ENCODE measurements around the gene ZFY. TPM values are rescaled to one million over a fixed set of nuclear protein-coding genes. Genes with fewer than 3 reads are reported as not detected.

The ZFY gene
- total and polyA plus RNA-seq, 10 of the 15 experiments (the other 5 are each of a cell fraction or from before 2014, with no cell fraction given): not detected

DNA sequence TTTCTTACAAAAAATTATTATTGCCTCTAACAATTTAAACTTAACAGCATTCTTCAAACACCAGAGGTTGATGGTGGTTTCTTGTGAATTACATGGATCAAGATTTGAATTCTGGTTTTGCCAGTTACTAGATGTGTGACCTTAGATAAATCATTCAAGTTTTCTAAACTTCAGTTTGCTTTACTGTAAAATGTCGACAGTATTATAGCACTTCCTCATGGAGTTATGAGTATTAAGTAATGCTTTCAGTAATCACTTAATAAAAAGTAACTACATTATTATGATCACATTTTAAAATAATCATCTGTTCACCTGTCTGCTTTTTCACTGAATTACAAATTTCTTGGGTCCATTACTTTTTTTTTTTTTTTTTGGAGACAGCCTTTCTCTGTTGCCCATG is 37.5 kb downstream of the ZFY start:
- Histone ChIP-seq H3K4me1 (ENCODE audit: control insufficient read depth, insufficient read depth, low read length) (no peaks in the 10 kb centered on the region), H2AFZ (ENCODE audit: control insufficient read depth, low read depth, low read length) (no peak overlapping the region), H3K9ac (ENCODE audit: control insufficient read depth, insufficient read depth, low read length) (no peak overlapping the region), H3K4me2 (ENCODE audit: control insufficient read depth, insufficient read depth) (no peak overlapping the region), H3K27ac (ENCODE audit: control insufficient read depth, insufficient read depth) (no peak overlapping the region), H3K79me2 (ENCODE audit: control insufficient read depth, insufficient read depth, low read length) (no peaks in the 10 kb centered on the region), H3K36me3 (ENCODE audit: control insufficient read depth in 2 of 2, insufficient read depth in 2 of 2, low read length in 1 of 2) (no peaks in the 10 kb centered on the region), H3K27me3 (replicated peaks in 1 of 2; ENCODE audit: control insufficient read depth in 2 of 2, insufficient read depth in 2 of 2, low read length in 1 of 2) (no peaks in the 10 kb centered on the region), H3K9me3 (replicated peaks; ENCODE audit: control insufficient read depth, insufficient read depth, low read length) (no peaks in the 10 kb centered on the region), H3K4me3 (no peak overlapping the region), H4K20me1 (ENCODE audit: control insufficient read depth, insufficient read depth) (no peaks in the 10 kb centered on the region)
- ChIA-PET SMC1A (ENCODE audit: uncharacterized antibody, unreplicated experiment) (no interaction called here), RAD21 (ENCODE audit: unreplicated experiment) (no interaction called here), CTCF (no interaction called here), POLR2A (no interaction called here)
- TF ChIP-seq SREBF2 (IDR thresholded peaks at IDR 0.05; ENCODE audit: low read length) (no peak), IRF4 (IDR thresholded peaks at IDR 0.05; ENCODE audit: low read depth, low read length) (no peak), RCOR1 (conservative IDR thresholded peaks at IDR 0.05; ENCODE audit: low read depth, low read length) (no peak)
- WGBS (ENCODE audit: insufficient coverage, insufficient replicate concordance, low lambda C conversion rate, missing lambda C conversion rate): no CpG with 5 or more reads among the region's 1 CpG
- intact Hi-C loops (cut with micrococcal nuclease; ENCODE audit: unreplicated experiment) (no loop called here), in situ Hi-C loops (cut with MboI) (no loop called here)
- FAIRE-seq: no peak
- no peak for DNase-seq (ENCODE audit: low read depth, low spot score)
- BruUV-seq (replicated peaks): no TSS peak
- no peak for ATAC-seq

DNA sequence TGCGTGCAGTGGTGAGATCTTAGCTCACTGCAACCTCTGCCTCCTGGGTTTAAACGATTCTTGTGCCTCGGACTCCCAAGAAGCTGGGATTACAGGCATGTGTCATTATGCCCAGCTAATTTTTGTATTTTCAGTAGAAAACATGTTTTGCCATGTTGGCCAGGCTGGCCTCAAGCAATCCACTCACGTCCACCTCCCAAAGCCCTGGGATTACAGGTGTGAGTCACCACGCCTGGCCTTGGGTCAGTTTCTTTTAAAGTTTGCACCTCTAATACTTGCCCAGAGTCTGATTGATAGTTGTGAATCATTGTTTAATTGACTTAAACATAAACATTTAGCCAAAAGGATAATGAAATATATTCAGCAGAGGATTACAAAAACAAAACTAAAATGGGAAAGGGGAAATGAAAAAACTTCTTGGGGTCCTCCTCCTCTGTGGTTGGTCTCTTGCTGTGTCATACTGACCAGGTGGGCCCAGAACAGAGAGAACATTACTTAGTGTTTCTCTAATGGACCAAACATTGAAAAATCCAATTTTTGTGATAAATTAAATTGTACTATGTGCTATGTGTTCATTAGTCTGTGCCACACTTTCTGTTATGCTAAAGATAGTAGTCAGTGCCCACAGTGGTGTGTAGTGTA is 38.0 kb downstream of the ZFY start:
- no peak overlapping the region for H3K4me2 ChIP-seq (ENCODE audit: control insufficient read depth, insufficient read depth)
- ChIA-PET CTCF (no interaction called here), POLR2A (no interaction called here), RAD21 (ENCODE audit: unreplicated experiment) (no interaction called here), SMC1A (ENCODE audit: uncharacterized antibody, unreplicated experiment) (no interaction called here)
- no peak for DNase-seq (ENCODE audit: low read depth, low spot score)
- no peaks in the 10 kb centered on the region for H3K27me3 ChIP-seq (replicated peaks in 1 of 2; ENCODE audit: control insufficient read depth in 2 of 2, insufficient read depth in 2 of 2, low read length in 1 of 2)
- no peaks in the 10 kb centered on the region for H3K36me3 ChIP-seq (ENCODE audit: control insufficient read depth in 2 of 2, insufficient read depth in 2 of 2, low read length in 1 of 2)
- H3K4me3 ChIP-seq: no peak overlapping the region
- intact Hi-C loops (cut with micrococcal nuclease; ENCODE audit: unreplicated experiment): no loop called here
- FAIRE-seq: no peak
- no peaks in the 10 kb centered on the region for H4K20me1 ChIP-seq (ENCODE audit: control insufficient read depth, insufficient read depth)
- ATAC-seq: no peak
- in situ Hi-C loops (cut with MboI): no loop called here
- no peak overlapping the region for H3K9ac ChIP-seq (ENCODE audit: control insufficient read depth, insufficient read depth, low read length)
- no TSS peak for BruUV-seq (replicated peaks)
- H3K4me1 ChIP-seq (ENCODE audit: control insufficient read depth, insufficient read depth, low read length): no peaks in the 10 kb centered on the region
- no peak overlapping the region for H3K27ac ChIP-seq (ENCODE audit: control insufficient read depth, insufficient read depth)
- no CpG with 5 or more reads among the region's 5 CpGs for WGBS (ENCODE audit: insufficient coverage, insufficient replicate concordance, low lambda C conversion rate, missing lambda C conversion rate)
- no peak overlapping the region for H2AFZ ChIP-seq (ENCODE audit: control insufficient read depth, low read depth, low read length)
- no peaks in the 10 kb centered on the region for H3K9me3 ChIP-seq (replicated peaks; ENCODE audit: control insufficient read depth, insufficient read depth, low read length)
- no peaks in the 10 kb centered on the region for H3K79me2 ChIP-seq (ENCODE audit: control insufficient read depth, insufficient read depth, low read length)
- TF ChIP-seq, protein P1, sequence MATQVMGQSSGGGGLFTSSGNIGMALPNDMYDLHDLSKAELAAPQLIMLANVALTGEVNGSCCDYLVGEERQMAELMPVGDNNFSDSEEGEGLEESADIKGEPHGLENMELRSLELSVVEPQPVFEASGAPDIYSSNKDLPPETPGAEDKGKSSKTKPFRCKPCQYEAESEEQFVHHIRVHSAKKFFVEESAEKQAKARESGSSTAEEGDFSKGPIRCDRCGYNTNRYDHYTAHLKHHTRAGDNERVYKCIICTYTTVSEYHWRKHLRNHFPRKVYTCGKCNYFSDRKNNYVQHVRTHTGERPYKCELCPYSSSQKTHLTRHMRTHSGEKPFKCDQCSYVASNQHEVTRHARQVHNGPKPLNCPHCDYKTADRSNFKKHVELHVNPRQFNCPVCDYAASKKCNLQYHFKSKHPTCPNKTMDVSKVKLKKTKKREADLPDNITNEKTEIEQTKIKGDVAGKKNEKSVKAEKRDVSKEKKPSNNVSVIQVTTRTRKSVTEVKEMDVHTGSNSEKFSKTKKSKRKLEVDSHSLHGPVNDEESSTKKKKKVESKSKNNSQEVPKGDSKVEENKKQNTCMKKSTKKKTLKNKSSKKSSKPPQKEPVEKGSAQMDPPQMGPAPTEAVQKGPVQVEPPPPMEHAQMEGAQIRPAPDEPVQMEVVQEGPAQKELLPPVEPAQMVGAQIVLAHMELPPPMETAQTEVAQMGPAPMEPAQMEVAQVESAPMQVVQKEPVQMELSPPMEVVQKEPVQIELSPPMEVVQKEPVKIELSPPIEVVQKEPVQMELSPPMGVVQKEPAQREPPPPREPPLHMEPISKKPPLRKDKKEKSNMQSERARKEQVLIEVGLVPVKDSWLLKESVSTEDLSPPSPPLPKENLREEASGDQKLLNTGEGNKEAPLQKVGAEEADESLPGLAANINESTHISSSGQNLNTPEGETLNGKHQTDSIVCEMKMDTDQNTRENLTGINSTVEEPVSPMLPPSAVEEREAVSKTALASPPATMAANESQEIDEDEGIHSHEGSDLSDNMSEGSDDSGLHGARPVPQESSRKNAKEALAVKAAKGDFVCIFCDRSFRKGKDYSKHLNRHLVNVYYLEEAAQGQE (IDR thresholded peaks at IDR 0.05; ENCODE audit: low read depth, low read length): no peak
- no peak for TF ChIP-seq BACH1 (IDR thresholded peaks at IDR 0.05; ENCODE audit: borderline replicate concordance)
- no peak for TF ChIP-seq ZZZ3 (IDR thresholded peaks at IDR 0.05; ENCODE audit: control insufficient read depth, insufficient read length, low read depth)
- no peak for TF ChIP-seq ZSCAN29 (IDR thresholded peaks at IDR 0.05)
- no peak for TF ChIP-seq SRF (IDR thresholded peaks at IDR 0.05; ENCODE audit: low read depth in 2 of 2, low read length in 2 of 2)
- no peak for TF ChIP-seq GATAD2B (conservative IDR thresholded peaks at IDR 0.05; ENCODE audit: low read depth)
- no peak for TF ChIP-seq POLR2A (IDR thresholded peaks at IDR 0.05; ENCODE audit: low read depth, low read length)
- no peak for TF ChIP-seq TCF3 (IDR thresholded peaks at IDR 0.05; ENCODE audit: borderline replicate concordance, insufficient read depth, low read depth, low read length)
- no peak for TF ChIP-seq CHD1 (IDR thresholded peaks at IDR 0.05; ENCODE audit: low read depth, low read length)
- no peak for TF ChIP-seq FOS (IDR thresholded peaks at IDR 0.05; ENCODE audit: borderline replicate concordance, extremely low read depth, insufficient read length)
- TF ChIP-seq SREBF2 (IDR thresholded peaks at IDR 0.05; ENCODE audit: low read length): no peak
- no peak for TF ChIP-seq SREBF1 (IDR thresholded peaks at IDR 0.05; ENCODE audit: low read length)
- no peak for TF ChIP-seq BHLHE40 (IDR thresholded peaks at IDR 0.05; ENCODE audit: borderline replicate concordance in 1 of 2, low read depth in 2 of 2, low read length in 1 of 2)
